ENCODE data around the gene SNIP1. TPM values are rescaled to one million over a fixed set of nuclear protein-coding genes. Genes with fewer than 3 reads are reported as not detected.

The SNIP1 gene
- total RNA-seq, 1 experiment from 2014 or later = 23.5 TPM

DNA sequence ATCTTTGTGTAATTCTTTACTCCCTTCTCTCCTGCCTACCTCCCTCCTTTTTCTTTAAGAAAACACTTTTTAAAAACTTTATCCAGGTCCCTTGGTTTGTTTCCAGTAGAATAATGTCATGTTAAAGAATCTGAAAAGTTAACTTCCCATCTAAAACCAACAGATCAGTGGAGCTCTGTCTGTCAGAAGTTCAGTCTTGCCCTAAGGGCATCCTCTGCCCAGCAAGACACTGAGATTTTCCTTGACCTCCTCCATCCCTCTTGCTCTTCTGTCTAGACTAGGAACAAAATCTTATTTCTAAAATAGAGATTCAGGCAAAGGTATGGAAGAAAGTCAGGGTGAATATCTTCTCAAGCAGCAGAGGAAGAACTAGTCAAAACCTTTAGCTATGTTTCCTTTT, 47.3 kb upstream of the SNIP1 start:
- H3K4me1 ChIP-seq (replicated peaks; ENCODE audit: insufficient read depth) = no peaks in the 10 kb centered on the region
- no peak for DNase-seq
- no peaks in the 10 kb centered on the region for H3F3A ChIP-seq (ENCODE audit: insufficient read depth, low read depth)
- CTCF ChIA-PET = no interaction called here
- no peaks in the 10 kb centered on the region for H3K9me2 ChIP-seq (ENCODE audit: insufficient read depth)
- no peaks in the 10 kb centered on the region for H3K79me2 ChIP-seq (ENCODE audit: low read depth)
- no peaks in the 10 kb centered on the region for H3K9me3 ChIP-seq (ENCODE audit: insufficient read depth, low read depth)
- no peak overlapping the region for H2AFZ ChIP-seq
- H3K4me3 ChIP-seq = no peak overlapping the region
- no peak overlapping the region for H3K4me2 ChIP-seq
- TF ChIP-seq, protein P1, sequence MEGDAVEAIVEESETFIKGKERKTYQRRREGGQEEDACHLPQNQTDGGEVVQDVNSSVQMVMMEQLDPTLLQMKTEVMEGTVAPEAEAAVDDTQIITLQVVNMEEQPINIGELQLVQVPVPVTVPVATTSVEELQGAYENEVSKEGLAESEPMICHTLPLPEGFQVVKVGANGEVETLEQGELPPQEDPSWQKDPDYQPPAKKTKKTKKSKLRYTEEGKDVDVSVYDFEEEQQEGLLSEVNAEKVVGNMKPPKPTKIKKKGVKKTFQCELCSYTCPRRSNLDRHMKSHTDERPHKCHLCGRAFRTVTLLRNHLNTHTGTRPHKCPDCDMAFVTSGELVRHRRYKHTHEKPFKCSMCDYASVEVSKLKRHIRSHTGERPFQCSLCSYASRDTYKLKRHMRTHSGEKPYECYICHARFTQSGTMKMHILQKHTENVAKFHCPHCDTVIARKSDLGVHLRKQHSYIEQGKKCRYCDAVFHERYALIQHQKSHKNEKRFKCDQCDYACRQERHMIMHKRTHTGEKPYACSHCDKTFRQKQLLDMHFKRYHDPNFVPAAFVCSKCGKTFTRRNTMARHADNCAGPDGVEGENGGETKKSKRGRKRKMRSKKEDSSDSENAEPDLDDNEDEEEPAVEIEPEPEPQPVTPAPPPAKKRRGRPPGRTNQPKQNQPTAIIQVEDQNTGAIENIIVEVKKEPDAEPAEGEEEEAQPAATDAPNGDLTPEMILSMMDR (conservative IDR thresholded peaks at IDR 0.05) = no peak
- TF ChIP-seq EZH2 (IDR thresholded peaks at IDR 0.05; ENCODE audit: low read depth) = no peak
- POLR2A ChIA-PET (ENCODE audit: unreplicated experiment) = no interaction called here
- no TSS peak for BruUV-seq (replicated peaks)
- intact Hi-C loops (cut with micrococcal nuclease; ENCODE audit: unreplicated experiment) = no loop called here
- H3K27me3 ChIP-seq (ENCODE audit: insufficient read depth, low read depth) = peaks cover 32% of the 10 kb centered on the region
- H3K36me3 ChIP-seq (ENCODE audit: low read depth) = no peaks in the 10 kb centered on the region
- no peak overlapping the region for H3K27ac ChIP-seq
- H4K20me1 ChIP-seq (ENCODE audit: insufficient read depth) = no peaks in the 10 kb centered on the region

GRCh38 chr1:37599940-37600339, 45.8 kb upstream of the SNIP1 start:
- peaks cover 20% of the 10 kb centered on the region for H3K27me3 ChIP-seq (ENCODE audit: insufficient read depth, low read depth)
- H3K79me2 ChIP-seq (ENCODE audit: low read depth) = peaks cover 7% of the 10 kb centered on the region
- no peaks in the 10 kb centered on the region for H3K9me3 ChIP-seq (ENCODE audit: insufficient read depth, low read depth)
- no TSS peak for BruUV-seq (replicated peaks)
- H3K9me2 ChIP-seq (ENCODE audit: insufficient read depth) = no peaks in the 10 kb centered on the region
- H3K36me3 ChIP-seq (ENCODE audit: low read depth) = no peaks in the 10 kb centered on the region
- peaks cover 2% of the 10 kb centered on the region for H3K4me1 ChIP-seq (replicated peaks; ENCODE audit: insufficient read depth)
- H3F3A ChIP-seq (ENCODE audit: insufficient read depth, low read depth) = no peaks in the 10 kb centered on the region
- no peak overlapping the region for H3K4me2 ChIP-seq
- no peak overlapping the region for H2AFZ ChIP-seq
- CTCF ChIA-PET = interaction anchor here (0.6 kb wide), 1 partner anchor 111 kb away, joined by 3 read pairs; no protein-coding TSS in a partner anchor
- intact Hi-C loops (cut with micrococcal nuclease; ENCODE audit: unreplicated experiment) = loop anchor here (5.0 kb wide), 3 partner anchors 68 to 257 kb away; partner anchors contain the start of gene MTF1
- POLR2A ChIA-PET (ENCODE audit: unreplicated experiment) = no interaction called here
- DNase-seq = no peak
- TF ChIP-seq EZH2 (IDR thresholded peaks at IDR 0.05; ENCODE audit: low read depth) = no peak
- TF ChIP-seq, protein P1 (conservative IDR thresholded peaks at IDR 0.05) = no peak
- H4K20me1 ChIP-seq (ENCODE audit: insufficient read depth) = peaks cover 4% of the 10 kb centered on the region; the same call in 1 of the 2 replicates
- no peak overlapping the region for H3K4me3 ChIP-seq
- H3K27ac ChIP-seq = no peak overlapping the region

DNA sequence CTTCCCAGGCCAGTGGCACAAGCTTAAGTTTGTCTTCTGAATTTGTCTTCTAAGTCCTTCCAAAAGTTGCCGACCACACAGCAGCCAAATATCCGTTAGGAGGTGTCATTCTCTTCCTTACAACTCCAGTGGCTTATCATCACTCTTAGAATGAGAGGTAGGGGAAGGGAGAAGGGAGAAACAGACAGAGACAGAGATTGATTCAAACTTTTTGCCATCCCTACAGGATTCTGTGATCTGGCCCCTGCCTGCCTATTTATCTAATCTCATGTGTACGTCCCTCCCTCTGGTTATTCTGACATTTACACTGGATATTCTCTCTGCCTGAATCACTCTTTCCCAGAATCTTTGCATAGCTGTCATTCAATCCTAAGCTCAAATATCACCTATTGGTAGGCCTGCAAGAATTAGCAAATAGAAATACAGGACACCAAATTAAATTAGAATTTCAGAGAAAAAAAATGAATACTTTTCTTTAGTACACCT, 42.1 kb upstream of the SNIP1 start:
- intact Hi-C loops (cut with micrococcal nuclease; ENCODE audit: unreplicated experiment) = loop anchor here (2.0 to 5.0 kb wide), 4 partner anchors 64 to 261 kb away; partner anchors contain the start of gene MTF1
- peaks cover 4% of the 10 kb centered on the region; the same call in 1 of the 2 replicates for H3K27me3 ChIP-seq (ENCODE audit: insufficient read depth, low read depth)
- no TSS peak for BruUV-seq (replicated peaks)
- H3F3A ChIP-seq (ENCODE audit: insufficient read depth, low read depth) = no peaks in the 10 kb centered on the region
- H3K79me2 ChIP-seq (ENCODE audit: low read depth) = peaks cover 36% of the 10 kb centered on the region
- H4K20me1 ChIP-seq (ENCODE audit: insufficient read depth) = peaks cover 22% of the 10 kb centered on the region; the same call in 1 of the 2 replicates
- H2AFZ ChIP-seq = peak overlapping the region; percentile 80
- no peak for DNase-seq
- peak overlapping the region; percentile 88 for H3K4me2 ChIP-seq
- CTCF ChIA-PET = interaction anchor here (1.2 kb wide), 1 partner anchor 11 kb away, joined by 3 read pairs; no protein-coding TSS in a partner anchor
- TF ChIP-seq, protein P1 (conservative IDR thresholded peaks at IDR 0.05) = no peak
- TF ChIP-seq EZH2 (IDR thresholded peaks at IDR 0.05; ENCODE audit: low read depth) = no peak
- peaks cover 14% of the 10 kb centered on the region for H3K4me1 ChIP-seq (replicated peaks; ENCODE audit: insufficient read depth)
- no peaks in the 10 kb centered on the region for H3K9me2 ChIP-seq (ENCODE audit: insufficient read depth)
- H3K9me3 ChIP-seq (ENCODE audit: insufficient read depth, low read depth) = no peaks in the 10 kb centered on the region
- H3K36me3 ChIP-seq (ENCODE audit: low read depth) = peaks cover 24% of the 10 kb centered on the region
- peak overlapping the region; percentile 85 for H3K4me3 ChIP-seq
- H3K27ac ChIP-seq = no peak overlapping the region
- POLR2A ChIA-PET (ENCODE audit: unreplicated experiment) = interaction anchor here (0.7 kb wide), 1 partner anchor 97 kb away, joined by 3 read pairs; no protein-coding TSS in a partner anchor

Measured in PC-9 (cell line).